Measurements from ENCODE around the gene OR1D2.

DNA sequence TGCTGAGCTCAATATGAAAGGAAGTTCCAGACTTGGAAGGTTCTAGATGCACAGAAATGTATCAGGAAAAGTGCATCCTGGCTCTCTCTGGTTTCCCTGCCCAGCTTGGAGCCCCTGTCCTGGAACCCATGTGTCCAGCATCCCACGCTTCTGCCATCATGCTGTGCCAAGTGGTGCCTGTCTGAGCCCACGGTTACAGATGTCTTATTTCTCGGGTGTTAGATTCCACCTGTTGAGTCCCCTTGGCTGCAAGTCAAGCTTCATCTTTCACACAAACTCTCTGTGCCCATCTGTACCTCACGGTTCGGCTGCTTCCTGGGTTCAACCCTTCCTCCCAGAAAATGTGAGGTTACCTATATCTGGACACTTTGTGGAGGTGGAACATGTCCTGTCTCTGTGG is 63.3 kb downstream of the OR1D2 start:
- TF ChIP-seq POLR2AphosphoS5 (IDR thresholded peaks at IDR 0.05; ENCODE audit: low read depth, low read length) (no peak), POLR2A (IDR thresholded peaks at IDR 0.05; ENCODE audit: low read depth, low read length) (no peak), TAF1 (IDR thresholded peaks at IDR 0.05; ENCODE audit: low read depth, low read length) (no peak), SPI1 (IDR thresholded peaks at IDR 0.05; ENCODE audit: low read depth, low read length) (no peak), POU2F2 (IDR thresholded peaks at IDR 0.05; ENCODE audit: low read depth, low read length) (no peak)
